Mucosa of stomach (tissue), 1 donor: ENCODE data around the gene HLA-DQB1.
"Not testable (repeated sequence)": the region's sequence is repeated elsewhere in the genome, so short reads cannot be mapped to it uniquely, and the experiment has no call there.

Experiments used
- H3K27me3 ChIP-seq: one replicate; pipeline ENCODE4 v1.7.0; 2013; ENCODE audit warnings: mild to moderate bottlenecking, low read length; ENCODE audit not compliant: control insufficient read depth, insufficient read depth
- H3K36me3 ChIP-seq: one replicate; pipeline ENCODE4 v1.7.0; 2013; ENCODE audit warnings: low read length; ENCODE audit not compliant: control insufficient read depth, insufficient read depth
- H3K4me1 ChIP-seq: one replicate; pipeline ENCODE4 v1.7.0; 2013; ENCODE audit warnings: mild to moderate bottlenecking, low read length; ENCODE audit not compliant: control insufficient read depth, insufficient read depth
- H3K4me3 ChIP-seq: one replicate; pipeline ENCODE4 v1.7.0; 2013; ENCODE audit warnings: low read length
- H3K9ac ChIP-seq: one replicate; pipeline ENCODE4 v1.7.0; 2013; ENCODE audit warnings: mild to moderate bottlenecking, low read length, moderate library complexity
- H3K9me3 ChIP-seq: one replicate; pipeline ENCODE4 v1.7.0; 2013; ENCODE audit warnings: mild to moderate bottlenecking, low read length, moderate library complexity; ENCODE audit not compliant: control insufficient read depth
- donor health status: Pancreatic carcinoma.

The HLA-DQB1 gene

GRCh38 chr6:32666420-32667300 is at the start of gene HLA-DQB1:
Gene HLA-DQB1, minus strand, starts transcription at chr6:32666657. Its CDS starts 50 bp downstream, at chr6:32666607.
- Histone ChIP-seq H3K4me3 (peak within 1 kb of the TSS; percentile 85), H3K27me3 (peaks cover 6% of the 10 kb centered on the region), H3K9ac (peak within 1 kb of the TSS; percentile 79), H3K4me1 (peaks cover 14% of the 10 kb centered on the region), H3K36me3 (no peaks in the 10 kb centered on the region), H3K9me3 (no peaks in the 10 kb centered on the region)

GRCh38 chr6:32713241-32713640 is 46.8 kb upstream of the HLA-DQB1 start:
- Histone ChIP-seq H3K27me3 (no peaks in the 10 kb centered on the region), H3K4me1 (no peaks in the 10 kb centered on the region), H3K36me3 (no peaks in the 10 kb centered on the region)

GRCh38 chr6:32709625-32710024 is 43.2 kb upstream of the HLA-DQB1 start:
- H3K36me3 ChIP-seq = no peaks in the 10 kb centered on the region
- no peak overlapping the region for H3K4me3 ChIP-seq
- no peak overlapping the region for H3K9ac ChIP-seq
- H3K9me3 ChIP-seq = no peaks in the 10 kb centered on the region
- H3K4me1 ChIP-seq = no peaks in the 10 kb centered on the region
- H3K27me3 ChIP-seq = no peaks in the 10 kb centered on the region

More at GRCh38 chr6:32713241-32713640, 46.8 kb upstream of the HLA-DQB1 start:
- Histone ChIP-seq H3K9ac (no peak overlapping the region), H3K4me3 (no peak overlapping the region), H3K9me3 (no peaks in the 10 kb centered on the region)

- not testable (repeated sequence) for H3K27me3 ChIP-seq, H3K36me3 ChIP-seq, H3K4me3 ChIP-seq, H3K9me3 ChIP-seq, H3K9ac ChIP-seq, H3K4me1 ChIP-seq
Observed at GRCh38 chr6:32705164-32705563, 38.7 kb upstream of the HLA-DQB1 start.

- H3K36me3 ChIP-seq = no peaks in the 10 kb centered on the region
- H3K4me3 ChIP-seq = no peak overlapping the region
- H3K4me1 ChIP-seq = no peaks in the 10 kb centered on the region
- H3K9ac ChIP-seq = no peak overlapping the region
- no peaks in the 10 kb centered on the region for H3K9me3 ChIP-seq
- H3K27me3 ChIP-seq = no peaks in the 10 kb centered on the region
Observed at GRCh38 chr6:32703347-32703746, 36.9 kb upstream of the HLA-DQB1 start.

- H3K9ac ChIP-seq = no peak overlapping the region
- no peaks in the 10 kb centered on the region for H3K4me1 ChIP-seq
- no peaks in the 10 kb centered on the region for H3K36me3 ChIP-seq
- no peaks in the 10 kb centered on the region for H3K27me3 ChIP-seq
- H3K4me3 ChIP-seq = no peak overlapping the region
- no peaks in the 10 kb centered on the region for H3K9me3 ChIP-seq
Observed at GRCh38 chr6:32700391-32701040, 34.1 kb upstream of the HLA-DQB1 start.

GRCh38 chr6:32697031-32697430 is 30.6 kb upstream of the HLA-DQB1 start:
- no peaks in the 10 kb centered on the region for H3K27me3 ChIP-seq
- H3K4me3 ChIP-seq = no peak overlapping the region
- no peaks in the 10 kb centered on the region for H3K9me3 ChIP-seq
- no peaks in the 10 kb centered on the region for H3K36me3 ChIP-seq
- H3K9ac ChIP-seq = no peak overlapping the region
- H3K4me1 ChIP-seq = no peaks in the 10 kb centered on the region

- no peak overlapping the region for H3K4me3 ChIP-seq
Observed at GRCh38 chr6:32692019-32692418, 25.6 kb upstream of the HLA-DQB1 start.

GRCh38 chr6:32689531-32690501 is 23.4 kb upstream of the HLA-DQB1 start:
- H3K9me3 ChIP-seq = no peaks in the 10 kb centered on the region
- H3K4me1 ChIP-seq = no peaks in the 10 kb centered on the region
- H3K9ac ChIP-seq = no peak overlapping the region
- no peaks in the 10 kb centered on the region for H3K27me3 ChIP-seq
- no peaks in the 10 kb centered on the region for H3K36me3 ChIP-seq
- H3K4me3 ChIP-seq = no peak overlapping the region

More at GRCh38 chr6:32692019-32692418, 25.6 kb upstream of the HLA-DQB1 start:
- H3K27me3 ChIP-seq = no peaks in the 10 kb centered on the region
- H3K36me3 ChIP-seq = no peaks in the 10 kb centered on the region
- no peaks in the 10 kb centered on the region for H3K9me3 ChIP-seq
- H3K9ac ChIP-seq = no peak overlapping the region
- H3K4me1 ChIP-seq = no peaks in the 10 kb centered on the region

GRCh38 chr6:32685603-32686002 is 19.1 kb upstream of the HLA-DQB1 start:
- Histone ChIP-seq H3K4me3 (no peak overlapping the region), H3K36me3 (no peaks in the 10 kb centered on the region), H3K9ac (no peak overlapping the region), H3K9me3 (no peaks in the 10 kb centered on the region), H3K4me1 (no peaks in the 10 kb centered on the region), H3K27me3 (no peaks in the 10 kb centered on the region)

GRCh38 chr6:32684246-32684645 is 17.8 kb upstream of the HLA-DQB1 start:
- Histone ChIP-seq H3K27me3 (no peaks in the 10 kb centered on the region), H3K9me3 (no peaks in the 10 kb centered on the region), H3K4me3 (no peak overlapping the region), H3K4me1 (no peaks in the 10 kb centered on the region), H3K36me3 (no peaks in the 10 kb centered on the region), H3K9ac (no peak overlapping the region)
